Measurements from ENCODE around the gene HSPA14.
"Not testable (repeated sequence)": the region's sequence is repeated elsewhere in the genome, so short reads cannot be mapped to it uniquely, and the experiment has no call there.

Gene HSPA14

GRCh38 chr10:14838582-14839304 lies 637 bp downstream of the HSPA14 start:
- DNase-seq, result peak; percentile 72

DNA sequence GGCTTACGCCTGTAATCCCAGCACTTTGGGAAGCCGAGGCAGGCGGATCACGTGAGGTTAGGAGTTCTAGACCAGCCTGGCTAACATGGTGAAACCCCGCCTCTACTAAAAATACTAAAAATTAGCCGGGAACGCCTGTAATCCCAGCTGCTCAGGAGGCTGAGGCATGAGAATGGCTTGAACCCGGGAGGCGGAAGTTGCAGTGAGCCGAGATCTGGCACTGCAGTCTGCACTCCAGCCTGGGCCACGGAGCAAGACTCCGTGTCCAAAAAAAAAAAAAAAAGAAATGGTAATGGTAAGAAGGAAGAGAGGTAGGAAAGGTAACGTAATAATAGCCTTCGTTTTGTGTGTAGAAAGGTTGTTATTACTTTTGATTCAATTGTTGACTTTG lies 1.2 kb downstream of the HSPA14 start:
- no peak for DNase-seq

- no peak for DNase-seq
These were observed 2.1 kb downstream of the HSPA14 start for GRCh38 chr10:14840178-14840577.

- DNase-seq, result no peak
These were observed 5.4 kb downstream of the HSPA14 start for GRCh38 chr10:14843327-14843988.

DNA sequence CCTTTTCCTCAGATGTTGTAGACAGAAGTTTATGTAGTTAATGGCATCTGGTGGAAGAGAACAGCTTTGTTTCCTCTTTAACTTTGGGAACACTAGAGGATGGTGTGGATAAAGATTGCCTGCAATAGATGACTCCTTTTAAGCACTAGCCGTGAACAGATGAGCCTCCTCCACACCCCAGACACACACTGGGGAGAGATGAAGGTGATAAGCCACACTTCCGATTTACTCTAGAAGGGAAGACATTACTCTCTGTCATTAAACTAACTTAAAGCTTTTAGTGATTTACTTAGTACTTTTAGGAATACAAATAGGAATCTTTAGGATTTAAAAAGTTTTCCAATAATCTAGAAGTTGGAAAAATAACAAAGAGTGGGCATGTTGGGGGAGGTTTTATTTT lies 6.8 kb downstream of the HSPA14 start:
- DNase-seq, result no peak

DNA sequence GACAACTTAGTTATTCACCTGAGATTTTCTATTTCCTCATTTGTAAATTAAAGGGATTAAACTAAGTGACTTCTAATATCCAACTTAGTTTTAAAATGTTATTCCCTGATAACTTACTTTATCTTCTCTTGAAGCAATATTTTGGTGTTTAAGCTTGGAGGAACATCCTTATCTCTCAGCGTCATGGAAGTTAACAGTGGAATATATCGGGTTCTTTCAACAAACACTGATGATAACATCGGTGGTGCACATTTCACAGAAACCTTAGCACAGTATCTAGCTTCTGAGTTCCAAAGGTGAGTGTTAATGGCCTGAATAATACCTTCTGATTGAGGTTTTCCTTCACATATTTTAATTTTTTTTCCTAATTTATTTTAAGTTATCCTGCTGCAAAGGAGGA lies 14.1 kb downstream of the HSPA14 start:
- DNase-seq, result no peak

DNA sequence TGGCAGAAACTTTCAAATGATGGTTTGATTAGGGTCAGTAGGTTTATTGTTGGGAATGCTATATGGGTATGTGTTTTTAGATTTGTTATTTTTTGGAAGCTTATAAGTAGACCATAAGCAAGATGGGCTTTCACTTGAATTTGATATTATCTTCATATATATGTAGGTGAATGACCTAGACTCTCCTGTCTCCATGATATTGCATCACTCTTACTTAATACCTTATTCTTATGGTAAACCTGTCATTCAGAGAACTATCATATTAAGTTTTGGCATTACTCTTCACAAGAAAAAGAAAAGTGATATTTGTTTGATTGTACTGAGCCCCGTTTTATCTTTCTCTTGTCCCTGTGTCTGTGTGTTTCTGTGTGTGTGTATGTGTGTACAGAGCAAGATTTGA lies 17.3 kb downstream of the HSPA14 start:
- no peak for DNase-seq

DNA sequence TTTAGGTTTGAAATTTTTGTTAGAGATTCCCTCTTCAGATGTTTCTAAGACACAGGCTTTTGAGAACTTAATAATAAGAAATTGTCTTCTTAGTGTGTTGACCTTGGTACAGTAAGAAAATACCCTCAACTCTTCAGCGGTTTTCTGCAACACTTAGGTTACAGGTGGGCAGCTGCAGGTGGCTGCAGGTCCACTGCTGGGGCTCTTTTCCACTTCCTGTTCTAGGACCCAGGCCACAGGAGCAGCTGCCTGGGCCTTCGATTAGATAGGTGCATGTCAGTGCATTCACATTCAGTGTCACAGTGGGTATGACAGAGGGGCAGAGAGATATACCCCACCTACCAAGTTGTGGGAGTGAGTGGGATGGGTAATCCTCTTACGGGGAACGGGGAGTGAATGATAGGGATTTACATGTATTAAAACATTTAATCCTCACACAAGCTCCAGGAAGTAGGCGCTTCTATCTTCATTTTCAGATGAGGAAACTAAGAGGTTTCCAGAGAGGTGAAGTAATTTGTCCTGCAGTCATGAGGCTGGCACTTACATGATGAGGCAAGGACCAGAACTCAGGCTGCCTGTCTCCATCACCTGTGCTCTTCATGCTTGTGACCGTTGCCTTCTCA lies 20.3 kb downstream of the HSPA14 start:
- DNase-seq, result no peak

GRCh38 chr10:14859043-14859442 lies 20.9 kb downstream of the HSPA14 start:
- no peak for DNase-seq

GRCh38 chr10:14859775-14860174 lies 21.7 kb downstream of the HSPA14 start:
- DNase-seq, result no peak

DNA sequence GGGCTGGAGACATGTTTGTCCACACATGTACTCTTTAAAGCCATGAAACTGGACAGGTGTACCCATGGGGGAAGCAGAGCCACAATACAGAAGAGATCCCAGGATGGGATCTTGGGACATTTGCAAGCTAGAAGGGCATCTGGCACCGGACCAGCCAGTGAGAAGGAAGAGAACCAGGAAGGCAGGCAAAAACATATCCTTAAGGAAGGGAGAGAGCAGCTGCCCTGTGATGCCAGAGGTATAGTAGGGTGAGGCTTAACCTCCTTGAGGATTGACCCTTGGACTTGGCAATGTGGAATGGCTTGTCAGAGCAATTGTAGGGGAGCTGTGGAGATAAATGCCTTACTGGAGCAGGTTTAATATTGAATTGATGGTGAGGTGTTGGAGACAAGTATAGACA lies 22.7 kb downstream of the HSPA14 start:
- DNase-seq, result no peak

DNA sequence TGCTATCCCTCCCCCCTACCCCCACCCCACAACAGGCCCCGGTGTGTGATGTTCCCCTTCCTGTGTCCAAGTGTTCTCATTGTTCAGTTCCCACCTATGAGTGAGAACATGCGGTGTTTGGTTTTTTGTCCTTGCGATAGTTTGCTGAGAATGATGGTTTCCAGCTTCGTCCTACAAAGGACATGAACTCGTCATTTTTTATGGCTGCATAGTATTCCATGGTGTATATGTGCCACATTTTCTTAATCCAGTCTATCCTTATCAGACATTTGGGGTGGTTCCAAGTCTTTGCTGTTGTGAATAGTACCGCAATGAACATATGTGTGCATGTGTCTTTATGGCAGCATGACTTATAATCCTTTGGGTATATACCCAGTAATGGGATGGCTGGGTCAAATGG lies 26.4 kb downstream of the HSPA14 start:
- not testable (repeated sequence) for DNase-seq

DNA sequence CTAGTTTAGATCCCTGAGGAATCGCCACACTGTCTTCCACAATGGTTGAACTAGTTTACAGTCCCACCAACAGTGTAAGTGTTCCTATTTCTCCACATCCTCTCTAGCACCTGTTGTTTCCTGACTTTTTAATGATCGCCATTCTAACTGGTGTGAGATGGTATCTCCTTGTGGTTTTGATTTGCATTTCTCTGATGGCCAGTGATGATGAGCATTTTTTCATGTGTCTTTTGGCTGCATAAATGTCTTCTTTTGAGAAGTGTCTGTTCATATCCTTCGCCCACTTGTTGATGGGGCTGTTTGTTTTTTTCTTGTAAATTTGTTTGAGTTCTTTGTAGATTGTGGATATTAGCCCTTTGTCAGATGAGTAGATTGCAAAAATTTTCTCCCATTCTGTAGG lies 26.8 kb downstream of the HSPA14 start:
- not testable (repeated sequence) for DNase-seq

DNA sequence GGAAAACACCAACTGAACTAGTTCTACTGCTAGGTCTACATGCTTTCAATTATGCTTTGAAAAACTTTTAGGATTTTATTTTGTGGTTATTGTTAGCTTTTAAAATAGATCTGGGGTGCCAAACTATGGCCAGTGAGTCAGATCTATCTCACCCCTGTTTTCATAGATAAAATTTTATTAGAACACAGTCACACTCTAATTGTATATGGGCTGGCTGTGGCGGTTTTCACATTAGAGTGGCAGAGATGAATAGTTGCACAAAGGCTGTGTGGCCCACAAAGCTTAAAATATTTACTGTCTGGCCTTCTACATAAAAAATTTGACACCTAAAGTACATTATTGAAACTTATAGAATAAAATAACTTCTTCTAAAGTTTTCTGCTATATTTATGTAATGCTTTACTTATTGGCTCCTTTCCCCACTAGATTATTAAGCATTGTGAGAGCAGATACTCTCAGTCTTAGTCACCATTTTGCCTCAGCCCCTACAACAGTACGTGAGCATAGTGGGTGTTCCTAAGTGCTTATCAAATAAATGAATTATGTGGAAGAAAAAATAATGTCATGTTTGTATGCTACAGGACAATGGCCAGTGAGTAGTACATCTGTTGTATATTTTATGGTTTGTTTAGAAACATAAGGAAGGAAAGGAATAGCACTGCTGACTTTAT lies 35.1 kb downstream of the HSPA14 start:
- DNase-seq, result no peak

DNA sequence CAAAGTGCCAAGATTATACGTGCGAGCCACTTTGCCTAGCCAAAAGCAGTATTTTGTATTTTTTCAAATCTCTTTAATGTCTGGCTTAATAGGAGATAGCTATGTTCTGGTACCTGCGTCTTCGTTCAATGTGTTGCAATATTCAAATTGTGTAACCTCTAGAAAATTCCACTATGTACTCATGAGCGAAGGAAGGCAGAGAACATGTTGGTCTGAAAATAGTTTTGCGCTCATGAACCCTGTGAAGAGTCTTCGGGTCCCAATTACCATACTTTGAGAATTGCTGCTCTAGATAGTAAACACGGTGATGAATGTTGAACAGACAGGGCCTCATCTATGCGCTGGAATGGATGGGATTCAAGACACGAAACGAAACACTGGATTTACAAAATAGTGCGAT lies 37.8 kb downstream of the HSPA14 start:
- DNase-seq, result no peak

GRCh38 chr10:14876764-14877163 lies 38.7 kb downstream of the HSPA14 start:
- DNase-seq, result no peak

DNA sequence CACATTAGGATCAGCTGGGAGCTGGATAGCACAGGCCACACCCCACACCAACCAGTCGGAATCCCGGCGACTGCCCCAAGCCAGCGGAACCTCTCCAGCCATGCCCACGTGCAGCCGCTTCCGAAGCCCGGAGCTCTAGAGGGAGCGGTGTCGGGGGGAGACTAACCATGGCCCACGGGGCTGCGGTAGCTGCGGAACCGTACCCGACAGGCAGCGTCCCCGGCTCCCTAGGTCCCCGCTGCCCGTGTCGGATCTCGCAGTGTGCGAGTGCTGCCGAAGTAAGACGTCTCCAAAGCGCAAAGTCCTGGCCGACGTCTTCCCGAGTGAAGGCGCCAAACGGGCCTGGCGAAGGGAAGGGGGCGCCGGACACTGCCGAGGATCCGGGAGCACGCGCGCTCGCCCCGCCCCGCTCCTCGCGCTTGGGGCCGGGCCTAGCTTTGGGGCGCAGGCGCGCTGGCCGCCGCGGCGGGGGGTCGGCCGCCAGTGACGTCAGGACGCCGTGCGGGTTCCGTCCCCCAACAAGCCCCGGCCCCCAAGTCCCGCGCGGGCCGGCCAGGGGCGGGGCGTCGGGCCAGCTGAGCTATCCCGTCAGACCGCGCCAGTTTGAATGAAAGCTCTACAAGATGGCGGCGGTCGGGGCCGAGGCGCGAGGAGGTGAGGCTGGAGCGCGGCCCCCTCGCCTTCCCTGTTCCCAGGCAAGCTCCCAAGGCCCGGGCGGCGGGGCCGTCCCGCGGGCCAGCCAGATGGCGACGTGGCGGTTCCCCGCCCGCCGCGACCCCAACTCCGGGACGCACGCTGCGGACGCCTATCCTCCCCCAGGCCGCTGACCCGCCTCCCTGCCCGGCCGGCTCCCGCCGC lies 40.4 kb downstream of the HSPA14 start, which contains the start of gene SUV39H2:
TSS of gene SUV39H2 (plus strand) at position 601 of the 858 bp plus-strand sequence. CDS start at position 624, 23 bp downstream.
- DNase-seq, result peak; percentile 97

DNA sequence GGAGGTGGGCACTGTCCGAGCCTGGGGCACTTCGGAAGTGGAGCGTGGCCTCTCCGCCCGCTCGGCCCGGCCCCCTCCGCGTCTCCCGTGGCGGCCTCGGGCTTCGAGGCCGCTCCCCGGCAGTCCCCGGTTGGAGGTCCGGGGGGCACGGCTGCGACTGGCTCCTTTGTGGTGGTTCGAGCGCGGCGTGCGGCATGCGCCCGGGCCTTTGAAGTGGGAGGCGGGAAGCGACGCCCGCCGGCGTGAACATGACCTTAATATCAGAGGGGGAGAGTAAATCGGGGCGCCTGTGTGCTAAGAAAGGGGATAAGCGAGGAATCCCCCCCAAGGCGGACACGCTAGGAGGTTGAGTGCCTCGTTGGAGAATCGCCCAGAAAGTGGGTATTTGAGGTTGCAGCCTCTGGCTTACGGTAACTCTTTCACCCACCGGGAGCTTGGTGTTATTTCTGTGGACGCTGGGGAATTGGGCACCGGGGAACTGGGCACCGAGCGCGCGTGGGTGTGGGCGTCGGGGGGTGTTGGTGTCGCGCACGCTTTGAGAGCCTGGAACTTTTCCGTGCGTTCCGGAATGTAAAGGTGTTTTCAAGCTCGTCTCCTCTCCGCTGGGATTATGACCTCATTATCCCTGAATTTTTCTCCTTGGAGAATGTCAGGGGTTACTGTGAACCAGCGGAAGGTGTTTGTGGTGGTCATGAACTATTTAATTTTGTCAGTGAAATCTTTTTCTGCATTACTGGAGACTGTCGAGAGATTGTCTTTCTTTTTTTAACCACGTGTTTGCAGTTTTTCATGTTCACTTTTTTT lies 41.2 kb downstream of the HSPA14 start:
- no peak for DNase-seq

GRCh38 chr10:14879928-14880193 lies 41.8 kb downstream of the HSPA14 start:
- DNase-seq, result peak; percentile 16

DNA sequence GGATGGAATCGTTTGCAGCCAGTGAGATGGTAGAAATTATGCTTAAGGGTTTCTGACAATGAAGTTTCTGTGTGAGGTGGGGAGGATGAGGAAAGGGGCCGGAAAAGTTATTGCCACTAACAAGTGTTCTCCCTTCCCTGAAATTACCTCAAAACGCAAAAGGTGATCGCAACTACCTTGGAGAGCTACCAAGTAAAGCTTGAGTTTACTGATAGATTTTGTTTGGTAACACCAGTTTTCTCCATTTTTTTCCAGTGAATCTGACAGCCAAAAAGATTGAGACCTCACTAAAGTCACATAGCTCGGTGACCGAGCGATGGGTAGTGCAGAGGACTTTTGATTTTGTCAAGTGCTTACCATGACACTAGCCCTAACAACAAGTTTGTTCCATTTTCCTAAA lies 42.1 kb downstream of the HSPA14 start:
- no peak for DNase-seq

DNA sequence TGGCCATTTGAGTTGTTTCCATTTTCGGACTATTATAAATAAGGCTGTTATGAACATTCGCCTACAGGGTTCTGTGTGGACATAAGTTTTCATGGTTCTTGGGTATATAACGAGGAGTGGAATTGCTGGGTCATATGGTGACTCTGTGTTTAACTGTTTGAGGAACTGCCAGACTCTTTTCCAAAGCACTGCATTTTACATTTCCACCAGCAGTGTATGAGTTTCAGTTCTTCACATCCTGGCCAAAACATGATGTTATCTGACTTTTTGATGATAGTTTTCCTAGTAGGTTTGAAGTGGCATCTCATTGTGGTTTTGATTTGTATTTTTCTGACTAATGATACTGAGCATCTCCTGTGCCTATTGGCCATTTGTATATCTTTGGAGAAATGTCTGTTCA lies 46.0 kb downstream of the HSPA14 start:
- no peak for DNase-seq

GRCh38 chr10:14889318-14889717 lies 51.2 kb downstream of the HSPA14 start:
- DNase-seq, result no peak
